H1 (cell line): Measurements from ENCODE around the gene MPND. TPM values are rescaled to one million over a fixed set of nuclear protein-coding genes. Genes with fewer than 3 reads are reported as not detected.

ENCODE experiments used
- CTCF ChIA-PET: fragments of 300-600 bp; sonication (Branson Sonifier 250); formaldehyde crosslinking; loops from one replicate; lab custom pipeline; 2021; ENCODE audit not compliant: partially characterized antibody; lab: Charles Lee
- POLR2A ChIA-PET: fragments of 300-600 bp; sonication (Branson Sonifier 250); formaldehyde crosslinking; loops from one replicate; lab custom pipeline; 2021; ENCODE audit warnings: inconsistent platforms; ENCODE audit not compliant: partially characterized antibody; lab: Charles Lee
- DNase-seq, 2 experiments: peaks; one replicate each; pipeline versions ENCODE4 v3.0.0 to v3.0.0-alpha.2; 2010 to 2022; ENCODE audit warnings: low spot score in 2 of 2, low read depth in 1 of 2, mixed read lengths in 1 of 2
- FAIRE-seq: peaks from 2 replicates; lab custom pipeline; 2011; peaks lifted over from hg19 to GRCh38; lab: Jason Lieb, UNC
- H2AFZ ChIP-seq: 2 replicates; pipeline ENCODE4 v1.8.1; 2012; ENCODE audit warnings: low read length, inconsistent platforms
- H2AK5ac ChIP-seq: 2 replicates; pipeline ENCODE4 v1.6.1; 2013; ENCODE audit warnings: low read depth, low read length
- H2BK120ac ChIP-seq: replicated peaks from 2 replicates; pipeline ENCODE3; 2013; ENCODE audit warnings: low read depth, low read length, inconsistent platforms
- H2BK12ac ChIP-seq: 2 replicates; pipeline ENCODE4 v1.6.1; 2013; ENCODE audit warnings: low read depth, low read length
- H2BK15ac ChIP-seq: 2 replicates; pipeline ENCODE4 v1.6.1; 2013; ENCODE audit warnings: low read length
- H2BK20ac ChIP-seq: 2 replicates; pipeline ENCODE4 v1.6.1; 2013; ENCODE audit warnings: low read length
- H2BK5ac ChIP-seq: 2 replicates; pipeline ENCODE4 v1.6.1; 2013; ENCODE audit warnings: low read depth, low read length
- H3K14ac ChIP-seq: 2 replicates; pipeline ENCODE4 v1.6.1; 2013; ENCODE audit warnings: inconsistent platforms; ENCODE audit not compliant: insufficient read length
- H3K18ac ChIP-seq: 2 replicates; pipeline ENCODE4 v1.6.1; 2013; ENCODE audit warnings: low read length; ENCODE audit errors: extremely low read depth
- H3K23ac ChIP-seq: 2 replicates; pipeline ENCODE4 v1.6.1; 2013; ENCODE audit warnings: inconsistent platforms; ENCODE audit not compliant: insufficient read length
- H3K23me2 ChIP-seq: 2 replicates; pipeline ENCODE4 v1.6.1; 2013; ENCODE audit warnings: low read depth, low read length
- H3K27ac ChIP-seq: 2 replicates; pipeline ENCODE4 v1.6.1; 2011; ENCODE audit warnings: low read depth, low read length, inconsistent platforms
- H3K27me3 ChIP-seq, 4 experiments: replicated peaks in 1 of 4; 1 replicate in 1 of 4; 2 replicates in 3 of 4; pipeline versions ENCODE4 v1.6.1 to v1.8.1; 2011 to 2013; ENCODE audit warnings: low read length in 3 of 4, mild to moderate bottlenecking in 3 of 4, inconsistent platforms in 2 of 4, mixed read lengths in 2 of 4, moderate library complexity in 1 of 4; ENCODE audit not compliant: control insufficient read depth in 3 of 4, insufficient read depth in 3 of 4; ENCODE audit errors: extremely low read depth in 1 of 4
- H3K36me3 ChIP-seq, 4 experiments: 2 replicates each; pipeline versions ENCODE4 v1.6.1 to v1.8.1; 2011 to 2013; ENCODE audit warnings: mild to moderate bottlenecking in 4 of 4, low read length in 3 of 4, moderate library complexity in 2 of 4, control low read depth in 1 of 4, inconsistent platforms in 1 of 4; ENCODE audit not compliant: insufficient read depth in 4 of 4, control insufficient read depth in 2 of 4
- H3K4ac ChIP-seq: replicated peaks from 2 replicates; pipeline ENCODE3; 2013; ENCODE audit warnings: low read length, low read depth, mixed read lengths, inconsistent platforms; ENCODE audit not compliant: insufficient read length
- H3K4me1 ChIP-seq, 4 experiments: replicated peaks in 1 of 4; 1 replicate in 1 of 4; 2 replicates in 3 of 4; pipeline versions ENCODE4 v1.6.1 to v1.8.1; 2011 to 2013; ENCODE audit warnings: low read length in 3 of 4, inconsistent platforms in 2 of 4, mixed read lengths in 1 of 4; ENCODE audit not compliant: insufficient read depth in 4 of 4, control insufficient read depth in 3 of 4
- H3K4me2 ChIP-seq, 2 experiments: 2 replicates each; pipeline versions ENCODE4 v1.6.1 to v1.8.1; 2011 to 2013; ENCODE audit warnings: low read depth in 2 of 2, low read length in 2 of 2, control low read depth in 1 of 2, inconsistent platforms in 1 of 2, mild to moderate bottlenecking in 1 of 2; ENCODE audit not compliant: insufficient read depth in 1 of 2
- H3K4me3 ChIP-seq, 4 experiments: fragments of 200-600, 300-600 bp in 1 of 4; sonication (generic), shearing (Covaris generic), sonication (Bioruptor Twin) in 1 of 4; 2 replicates each; pipeline versions ENCODE4 v1.5.1 to v1.8.1; 2011 to 2016; ENCODE audit warnings: low read length in 4 of 4, low read depth in 3 of 4, control low read depth in 2 of 4, inconsistent platforms in 2 of 4, mild to moderate bottlenecking in 2 of 4, mixed read lengths in 1 of 4, moderate library complexity in 1 of 4; ENCODE audit not compliant: insufficient read depth in 2 of 4; ENCODE audit errors: extremely low read depth in 1 of 4
- H3K56ac ChIP-seq: replicated peaks from 2 replicates; pipeline ENCODE3; 2013; ENCODE audit warnings: low read depth, mild to moderate bottlenecking, mixed read lengths, low read length, inconsistent platforms; ENCODE audit not compliant: insufficient read length
- H3K79me1 ChIP-seq: 2 replicates; pipeline ENCODE4 v1.6.1; 2013; ENCODE audit warnings: low read depth, low read length, control low read depth
- H3K79me2 ChIP-seq, 2 experiments: 2 replicates each; pipeline versions ENCODE4 v1.6.1 to v1.8.1; 2012 to 2013; ENCODE audit warnings: low read length in 2 of 2, mild to moderate bottlenecking in 2 of 2, inconsistent platforms in 1 of 2; ENCODE audit not compliant: insufficient read depth in 2 of 2, control insufficient read depth in 1 of 2
- H3K9ac ChIP-seq, 4 experiments: replicated peaks in 1 of 4; 1 replicate in 1 of 4; 2 replicates in 3 of 4; pipeline versions ENCODE4 v1.6.1 to v1.8.1; 2011 to 2013; ENCODE audit warnings: low read depth in 3 of 4, low read length in 3 of 4, control low read depth in 2 of 4, mild to moderate bottlenecking in 2 of 4, moderate library complexity in 2 of 4, inconsistent platforms in 1 of 4; ENCODE audit errors: extremely low read depth in 1 of 4
- H3K9me3 ChIP-seq, 2 experiments: 2 replicates each; pipeline versions ENCODE4 v1.6.1 to v1.8.1; 2012 to 2013; ENCODE audit warnings: mild to moderate bottlenecking in 2 of 2, moderate library complexity in 2 of 2, control low read depth in 1 of 2, inconsistent platforms in 1 of 2, low read depth in 1 of 2, low read length in 1 of 2, mixed read lengths in 1 of 2; ENCODE audit not compliant: insufficient read depth in 2 of 2
- H4K20me1 ChIP-seq, 2 experiments: replicated peaks in 1 of 2; 2 replicates each; pipeline versions ENCODE3 to v1.8.1; 2011 to 2013; ENCODE audit warnings: inconsistent platforms in 2 of 2, low read length in 2 of 2, mild to moderate bottlenecking in 1 of 2; ENCODE audit not compliant: insufficient read depth in 2 of 2, control insufficient read depth in 1 of 2
- H4K5ac ChIP-seq: 2 replicates; pipeline ENCODE4 v1.6.1; 2013; ENCODE audit warnings: low read length, low read depth, mixed read lengths, inconsistent platforms; ENCODE audit not compliant: insufficient read length
- H4K8ac ChIP-seq: 2 replicates; pipeline ENCODE4 v1.8.0; 2013; ENCODE audit warnings: mild to moderate bottlenecking, moderate library complexity, low read length, inconsistent platforms; ENCODE audit not compliant: insufficient read depth; ENCODE audit errors: extremely low read depth
- H4K91ac ChIP-seq: replicated peaks from 2 replicates; pipeline ENCODE3; 2013; ENCODE audit warnings: low read length, mixed read lengths, inconsistent platforms; ENCODE audit not compliant: insufficient read length
- CHD1 ChIP-seq: IDR thresholded peaks from 2 replicates; pipeline ENCODE4 v1.6.1; 2012; ENCODE audit warnings: low read depth, low read length, improper control_type of control experiment
- HDAC6 ChIP-seq: IDR thresholded peaks from one replicate; pipeline ENCODE4 v1.7.1; 2012; ENCODE audit warnings: low read depth, mild to moderate bottlenecking, inconsistent platforms, low read length, moderate library complexity
- KDM5A ChIP-seq: fragments of 200-600 bp; IDR thresholded peaks from 2 replicates; pipeline ENCODE4 v1.7.1; 2012; ENCODE audit warnings: mild to moderate bottlenecking, low read length, inconsistent platforms, mixed read lengths
- MAFK ChIP-seq: IDR thresholded peaks from 2 replicates; pipeline ENCODE4 v1.6.1; 2012; ENCODE audit warnings: low read depth, mild to moderate bottlenecking, improper control_type of control experiment, low read length
- MAX ChIP-seq: IDR thresholded peaks from 2 replicates; pipeline ENCODE4 v1.6.1; 2012; ENCODE audit warnings: inconsistent platforms
- RBBP5 ChIP-seq: IDR thresholded peaks from 2 replicates; pipeline ENCODE4 v1.7.1; 2012; ENCODE audit warnings: low read depth, mild to moderate bottlenecking, inconsistent platforms, low read length, moderate library complexity, borderline replicate concordance
- RFX5 ChIP-seq: IDR thresholded peaks from 2 replicates; pipeline ENCODE4 v1.6.1; 2011; ENCODE audit warnings: low read depth, low read length, improper control_type of control experiment, borderline replicate concordance
- SAP30 ChIP-seq: fragments of 300-600 bp; sonication (generic); IDR thresholded peaks from 2 replicates; pipeline ENCODE4 v1.7.1; 2012; ENCODE audit warnings: low read length, moderate library complexity, mild to moderate bottlenecking, inconsistent platforms; ENCODE audit not compliant: insufficient read depth, insufficient replicate concordance
- TEAD4 ChIP-seq: IDR thresholded peaks from 2 replicates; pipeline ENCODE4 v1.6.1; 2012; ENCODE audit warnings: low read depth, low read length, inconsistent platforms, mixed read lengths
- WGBS, 2 experiments: shearing (Covaris generic) in 1 of 2; methylation state at CpG; one replicate each; pipeline versions ENCODE4 v1.1.6 to v1.1.7; 2013 to 2015; ENCODE audit warnings: low lambda C conversion rate in 2 of 2, mixed read lengths in 2 of 2, inconsistent platforms in 1 of 2, low coverage in 1 of 2, missing lambda C conversion rate in 1 of 2; ENCODE audit not compliant: insufficient replicate concordance in 2 of 2, insufficient coverage in 1 of 2, insufficient read length in 1 of 2; ENCODE audit errors: extremely low coverage in 1 of 2, missing lambda C conversion rate in 1 of 2; 5-methylcytosine and 5-hydroxymethylcytosine counted together
- polyA plus RNA-seq, 7 experiments: library from polyadenylated mRNA; depleted of rRNA in 3 of 7; stranded (reverse) in 5 of 7; unstranded in 2 of 7; fragments of >200 nt in 5 of 7; fragments of 200-250 nt in 2 of 7; gene quantifications; 1 replicate in 5 of 7; 2 replicates in 1 of 7; 4 replicates in 1 of 7; pipeline versions ENCODE4 v1.2.1 to v1.2.3, GENCODE V29; 2011 to 2013; ENCODE audit warnings: missing spikeins in 2 of 7, mixed read lengths in 2 of 7
- total RNA-seq: library from RNA; stranded (reverse); fragmentation: NEBNext Ultra II Directional; extraction: Animal tissue kit (Norgen Biotek cat#: 25700); gene quantifications from 2 replicates; pipeline ENCODE4 v1.2.1, GENCODE V29; 2021

The MPND gene
- total and polyA plus RNA-seq, 2 of the 8 experiments (the other 6 are each of a cell fraction or from before 2014, with no cell fraction given) = 22.9 to 27.7 TPM

GRCh38 chr19:4390017-4390566, 46.7 kb downstream of the MPND start:
- Histone ChIP-seq H4K8ac (no peak overlapping the region; the same call in 1 of the 2 replicates), H3K18ac (peak overlapping the region; percentile 75), H3K14ac (no peak overlapping the region), H3K27ac (no peak overlapping the region), H2BK120ac (no peak overlapping the region), H4K5ac (no peak overlapping the region), H3K9ac (0 out of 7 replicates have a peak overlapping the region, but pooled peaks of 1 of the 4 experiments have one; percentile 16), H3K79me2 (peaks cover 0 to 82% of the 10 kb centered on the region in 2 experiments; a peak in 2 of 4 replicates), H3K36me3 (no peaks in the 10 kb centered on the region; a peak in 1 of 8 replicates), H3K27me3 (no peaks in the 10 kb centered on the region), H3K4me1 (peaks cover 10 to 39% (median 26%) of the 10 kb centered on the region in 4 experiments), H3K23ac (no peak overlapping the region), H2AK5ac (0 out of 2 replicates have a peak overlapping the region, but pooled peaks have one; percentile 7), H3K9me3 (no peaks in the 10 kb centered on the region), H2BK5ac (peak overlapping the region; percentile 40; the same call in 1 of the 2 replicates), H2BK12ac (peak overlapping the region; percentile 91), H3K4me2 (peak overlapping the region; percentile 61 to 89), H3K23me2 (no peaks in the 10 kb centered on the region; the same call in 1 of the 2 replicates), H4K91ac (peak overlapping the region; percentile 44), H4K20me1 (peaks cover 28 to 49% of the 10 kb centered on the region in 2 experiments), H2AFZ (no peak overlapping the region), H2BK15ac (0 out of 2 replicates have a peak overlapping the region, but pooled peaks have one; percentile 61), H3K56ac (no peak overlapping the region), H2BK20ac (0 out of 2 replicates have a peak overlapping the region, but pooled peaks have one; percentile 9), H3K4ac (peak overlapping the region; percentile 71), H3K4me3 (peak overlapping the region in 3 of 4 experiments; percentile 2 to 48 (median 3); a peak in 5 of 8 replicates), H3K79me1 (peaks cover 40% of the 10 kb centered on the region)
- DNase-seq = no peak
- WGBS, 2 experiments = 76% methylated on average over 12 of the region's 12 CpGs; no CpG with 5 or more reads in 1 of the 2 experiments
- TF ChIP-seq SAP30 (no peak), KDM5A (no peak), TEAD4 (no peak), MAX (no peak), RBBP5 (no peak), HDAC6 (no peak), RFX5 (no peak), CHD1 (no peak), MAFK (no peak)
- FAIRE-seq = no peak
- ChIA-PET POLR2A (interaction anchor here (0.9 to 5.2 kb wide), 12 partner anchors 10 to 66 kb away, joined by 3 to 57 read pairs (median 4); partner anchors contain the start of genes CHAF1A and SH3GL1), CTCF (interaction anchor here (0.7 to 7.2 kb wide), 10 partner anchors 10 to 123 kb away, joined by 3 to 72 read pairs (median 6); partner anchors contain the start of genes CHAF1A and SH3GL1)
